Measurements from ENCODE around the gene SP5.
"Not testable (repeated sequence)": the region's sequence is repeated elsewhere in the genome, so short reads cannot be mapped to it uniquely, and the experiment has no call there.

SP5 gene

DNA sequence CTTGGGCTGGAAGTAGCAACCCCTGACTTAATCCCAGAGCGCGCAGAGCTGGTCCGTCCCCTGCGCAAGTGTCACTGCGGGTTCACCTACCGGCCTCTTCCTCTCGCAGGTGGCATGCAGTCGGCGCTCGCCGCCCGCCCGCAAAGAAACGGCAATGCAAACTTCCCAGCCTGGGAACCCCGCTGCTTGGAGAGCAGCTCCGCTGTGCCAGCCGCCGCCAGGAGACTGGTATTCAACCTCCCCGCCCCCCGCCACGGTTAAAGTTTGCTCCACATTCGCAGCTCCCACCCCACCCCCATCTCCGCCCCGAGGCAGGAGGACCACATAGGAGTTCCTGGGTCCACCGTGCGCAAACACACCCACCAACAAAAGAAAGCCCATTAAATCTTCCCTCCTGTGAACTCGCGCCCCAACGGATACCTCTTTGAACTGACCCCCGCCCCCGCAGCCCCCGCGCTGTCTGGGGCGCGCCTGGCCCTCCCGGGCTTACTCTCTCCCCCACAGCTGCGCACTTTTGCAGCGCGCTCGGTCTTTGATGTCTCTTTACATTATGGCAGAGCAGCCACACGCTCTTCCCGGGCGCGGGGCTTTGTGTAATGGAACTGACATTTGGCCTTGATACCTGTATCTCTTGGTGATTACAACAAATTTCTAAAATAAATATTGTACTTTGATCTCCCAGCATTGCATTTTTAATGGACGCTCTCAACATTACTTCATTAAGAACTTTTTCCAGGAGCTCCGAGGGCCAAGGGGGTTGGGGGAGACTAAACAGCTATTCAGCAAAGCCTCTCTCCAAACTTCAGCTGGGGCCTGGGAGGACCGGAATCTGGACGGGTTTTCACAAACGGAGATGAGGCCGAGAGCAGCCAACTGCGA is 3.1 kb upstream of the SP5 start:
- no peak for DNase-seq

DNA sequence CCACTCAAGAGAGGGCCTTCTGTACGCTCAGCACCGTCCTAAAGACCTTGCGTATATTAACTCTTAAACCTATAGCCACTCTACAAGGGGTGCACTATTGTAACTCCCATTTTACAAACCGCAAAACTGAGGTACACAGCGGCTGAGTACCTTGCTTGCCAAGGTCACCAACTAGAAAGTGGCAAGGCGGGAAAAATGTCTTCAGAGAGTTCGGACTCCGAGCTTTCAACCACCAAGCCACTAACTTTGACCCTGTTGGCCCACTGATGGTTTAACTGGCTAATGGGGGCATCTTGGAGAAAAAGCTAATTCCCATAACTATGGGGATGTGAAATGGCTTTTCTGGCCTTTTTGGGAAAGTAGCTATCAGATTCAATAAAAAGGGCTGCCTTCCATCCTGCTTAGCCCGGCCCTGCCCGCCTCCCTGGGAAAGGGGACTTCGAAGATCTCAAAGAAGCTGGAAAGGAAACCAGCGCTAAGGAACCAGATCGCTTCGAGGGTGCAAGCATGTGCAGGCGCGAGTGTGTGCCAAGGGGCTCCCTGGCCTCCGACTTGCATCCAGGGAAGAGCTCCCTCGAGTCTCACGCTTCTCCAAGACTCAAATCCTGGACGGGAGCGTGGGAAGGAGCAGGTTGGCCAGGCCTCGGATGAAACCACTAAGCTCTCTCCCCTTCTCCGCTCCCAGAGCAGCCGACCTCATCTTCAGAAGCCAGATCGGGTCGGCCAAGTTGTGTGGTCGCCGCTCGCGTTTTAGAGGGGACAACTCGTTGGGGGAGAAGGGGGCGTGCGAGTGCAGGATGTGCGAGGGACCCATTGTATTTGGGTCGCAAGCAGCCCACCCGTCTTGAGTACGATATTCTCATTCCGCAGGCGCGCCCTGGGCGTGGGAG is 2.2 kb upstream of the SP5 start:
- no peak for DNase-seq

DNA sequence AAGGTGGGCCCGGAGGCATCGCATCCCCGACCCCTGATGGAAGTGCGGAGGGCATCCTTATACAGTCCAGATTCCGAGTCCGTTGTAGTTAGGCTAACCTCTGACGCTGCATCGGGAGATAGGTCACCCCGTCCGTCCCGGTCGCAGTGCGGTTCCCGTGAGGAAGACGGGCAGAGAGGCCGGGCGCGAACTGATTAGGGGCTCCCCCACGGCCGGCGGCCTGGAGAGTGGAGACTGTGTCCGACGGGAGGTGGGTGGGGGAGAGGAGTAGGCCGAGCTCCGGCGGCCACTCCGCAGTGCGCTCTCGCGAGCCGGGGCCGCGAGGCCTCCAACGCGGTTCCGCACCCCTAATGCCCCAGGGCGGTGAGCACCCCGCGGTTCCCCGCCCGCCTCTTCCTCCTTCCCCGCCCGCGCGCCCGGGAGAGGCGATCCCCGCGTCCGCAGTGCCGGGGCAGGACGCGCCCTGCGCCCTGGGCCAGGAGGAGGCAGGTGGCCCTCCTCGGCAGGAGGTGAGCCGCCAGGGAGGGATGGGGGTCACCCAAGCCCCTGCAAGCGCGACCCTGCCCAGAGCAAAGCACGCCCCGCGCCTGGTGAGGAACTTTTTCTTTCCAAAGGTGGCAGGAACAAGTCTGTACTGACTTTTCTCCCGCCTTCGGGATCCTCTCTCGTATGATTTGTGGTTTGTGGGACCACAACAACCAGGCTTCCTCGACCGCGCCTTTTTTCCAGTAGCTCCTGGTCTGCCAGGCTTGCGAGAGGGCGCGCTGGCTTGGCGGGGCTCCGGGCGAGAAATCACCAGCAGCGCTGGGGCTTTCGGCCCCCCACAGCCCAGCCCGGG is 1.4 kb upstream of the SP5 start:
- DNase-seq, result no peak

DNA sequence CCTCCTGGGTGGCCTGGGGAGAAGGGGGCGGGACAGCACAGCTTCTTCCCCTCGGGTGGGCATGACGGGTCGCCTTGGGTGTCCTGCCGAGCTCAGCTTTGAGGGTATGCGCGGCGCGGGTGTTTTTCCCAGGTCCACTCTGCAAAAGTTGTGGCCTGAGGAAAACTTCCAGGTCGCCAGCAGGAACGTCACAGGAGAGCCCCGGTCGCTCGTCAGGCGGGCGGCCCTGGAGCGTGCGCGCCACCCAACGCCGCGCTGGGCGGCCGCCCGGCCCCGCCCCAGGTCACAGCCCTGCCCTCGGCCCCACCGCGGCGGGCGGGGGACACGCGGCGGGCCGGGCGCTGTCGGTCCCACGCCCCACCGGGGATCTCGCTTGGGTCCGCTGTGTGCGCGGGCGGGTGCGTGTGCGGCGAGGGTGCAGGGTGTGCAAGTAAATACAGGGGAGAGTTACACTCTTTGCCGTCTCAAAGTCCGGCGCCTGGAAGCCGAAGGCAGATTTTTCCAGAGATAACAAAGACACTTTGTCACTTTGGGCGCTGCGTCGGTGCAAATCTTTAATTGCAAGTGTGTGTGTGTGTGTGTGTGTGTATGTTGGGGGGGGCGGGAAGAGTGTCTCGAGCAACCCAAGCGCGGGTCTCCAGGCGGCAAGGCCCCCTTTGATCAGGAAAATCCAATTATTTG is 616 bp upstream of the SP5 start:
- no peak for DNase-seq

DNA sequence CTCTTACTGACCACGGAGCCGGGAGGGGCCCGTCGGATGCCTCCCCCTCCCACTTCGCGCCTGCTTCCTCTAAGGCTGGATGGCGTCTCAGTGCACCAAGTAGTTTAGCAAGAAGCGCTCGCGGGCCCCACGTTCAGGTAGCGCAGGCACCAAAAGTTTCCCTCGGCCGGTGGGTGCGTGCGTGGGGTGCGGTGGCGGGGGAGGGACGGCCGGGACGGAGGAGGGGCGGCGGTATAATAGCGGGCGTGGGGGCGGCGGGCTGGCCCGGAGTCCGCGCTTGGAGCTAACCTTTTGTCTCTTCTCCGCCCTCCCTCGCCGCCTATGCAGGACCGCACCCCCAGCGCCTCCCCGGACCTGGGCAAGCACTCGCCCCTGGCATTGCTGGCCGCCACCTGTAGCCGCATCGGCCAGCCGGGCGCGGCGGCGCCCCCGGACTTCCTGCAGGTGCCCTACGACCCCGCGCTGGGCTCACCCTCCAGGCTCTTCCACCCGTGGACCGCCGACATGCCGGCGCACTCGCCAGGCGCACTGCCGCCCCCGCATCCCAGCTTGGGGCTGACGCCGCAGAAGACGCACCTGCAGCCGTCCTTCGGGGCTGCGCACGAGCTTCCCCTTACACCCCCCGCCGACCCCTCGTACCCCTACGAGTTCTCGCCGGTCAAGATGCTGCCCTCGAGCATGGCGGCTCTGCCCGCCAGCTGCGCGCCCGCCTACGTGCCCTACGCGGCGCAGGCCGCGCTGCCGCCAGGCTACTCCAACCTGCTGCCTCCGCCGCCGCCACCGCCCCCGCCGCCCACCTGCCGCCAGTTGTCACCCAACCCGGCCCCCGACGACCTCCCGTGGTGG is 1.0 kb downstream of the SP5 start:
- no peak for DNase-seq

DNA sequence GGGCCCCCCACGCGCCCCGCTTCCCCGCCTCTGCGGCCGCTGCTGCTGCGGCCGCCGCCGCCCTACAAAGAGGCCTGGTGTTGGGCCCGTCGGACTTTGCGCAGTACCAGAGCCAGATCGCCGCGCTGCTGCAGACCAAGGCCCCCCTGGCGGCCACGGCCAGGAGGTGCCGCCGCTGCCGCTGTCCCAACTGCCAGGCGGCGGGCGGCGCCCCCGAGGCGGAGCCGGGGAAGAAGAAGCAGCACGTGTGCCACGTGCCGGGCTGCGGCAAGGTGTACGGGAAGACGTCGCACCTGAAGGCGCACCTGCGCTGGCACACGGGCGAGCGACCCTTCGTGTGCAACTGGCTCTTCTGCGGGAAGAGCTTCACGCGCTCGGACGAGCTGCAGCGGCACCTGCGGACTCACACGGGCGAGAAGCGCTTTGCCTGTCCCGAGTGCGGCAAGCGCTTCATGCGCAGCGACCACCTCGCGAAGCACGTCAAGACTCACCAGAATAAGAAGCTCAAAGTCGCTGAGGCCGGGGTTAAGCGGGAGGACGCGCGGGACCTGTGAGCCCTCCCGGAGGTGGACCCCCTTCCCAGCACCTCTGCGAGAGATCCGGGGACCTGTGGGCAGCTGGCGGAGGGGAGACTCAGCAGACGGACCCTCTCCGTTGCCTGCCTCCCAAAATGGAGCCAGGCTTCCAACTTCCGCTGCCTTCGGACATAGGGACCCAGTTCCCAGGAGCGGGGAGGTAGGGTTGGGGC is 1.9 kb downstream of the SP5 start:
- peak in 1 of 14 donors; percentile 17 for DNase-seq

DNA sequence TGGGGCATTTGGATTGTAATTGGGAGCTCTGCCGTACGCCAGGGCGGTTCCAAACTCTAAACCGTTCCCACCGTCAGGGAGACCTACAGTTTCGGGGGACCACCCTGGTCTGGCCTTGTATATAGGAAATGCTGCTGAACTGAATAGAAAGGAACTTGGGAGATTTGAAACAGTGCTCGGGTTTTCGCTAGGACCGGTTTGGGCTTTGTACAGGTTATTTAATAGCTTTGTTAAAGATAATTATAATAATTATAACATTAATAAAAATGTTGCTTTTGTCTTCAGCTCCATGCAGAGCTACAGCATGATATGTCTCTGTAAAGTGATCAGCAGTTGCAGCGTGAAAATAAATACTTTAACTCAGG is 2.4 kb downstream of the SP5 start:
- DNase-seq, result no peak

DNA sequence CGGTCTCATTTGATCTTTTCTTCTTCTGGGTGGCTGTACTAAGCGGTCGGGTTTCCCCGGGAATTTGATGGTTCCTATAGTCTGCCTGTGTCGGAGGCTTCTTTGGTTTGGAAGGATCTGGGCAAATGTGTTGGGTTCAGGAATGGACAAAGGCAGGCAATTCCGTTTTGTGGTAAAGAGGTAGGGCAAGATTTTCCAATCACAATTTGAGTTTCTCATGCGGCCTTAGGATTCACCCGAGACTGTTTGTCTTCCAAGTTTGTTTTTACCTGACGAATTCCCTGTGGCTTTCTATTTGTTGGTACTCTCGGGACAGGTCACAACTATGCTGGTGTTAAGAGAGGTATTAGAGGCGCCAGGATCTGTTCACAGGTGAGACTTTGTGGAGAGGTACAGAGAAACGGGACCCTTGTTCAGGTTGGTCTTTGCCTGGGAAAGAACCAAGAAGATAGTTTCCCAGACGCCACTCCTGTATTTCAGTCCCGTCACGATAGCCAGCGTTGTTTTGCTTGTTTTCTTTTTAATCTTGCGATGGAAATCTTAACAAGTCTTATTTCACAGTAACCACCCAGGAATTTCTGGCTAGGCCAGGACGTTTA is 3.0 kb downstream of the SP5 start:
- DNase-seq, result no peak

DNA sequence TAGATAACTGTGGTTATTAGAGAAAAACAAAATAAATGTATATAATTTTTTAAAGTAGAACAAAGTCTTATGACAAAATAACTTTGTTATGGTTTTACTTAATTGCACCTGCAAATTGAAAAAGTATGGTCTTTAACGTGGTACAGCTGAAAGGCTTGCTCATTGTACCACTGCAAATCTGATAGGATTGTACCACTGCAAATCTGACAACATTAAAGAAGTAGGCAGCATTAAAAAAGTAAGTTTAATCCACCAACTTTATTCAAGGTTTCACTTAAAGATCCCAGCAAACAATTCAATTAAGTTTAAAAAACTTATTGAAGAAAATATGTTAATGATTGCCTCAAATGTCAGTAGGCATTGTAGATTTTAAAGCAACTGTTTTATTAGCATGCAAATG is 4.7 kb downstream of the SP5 start:
- no peak for DNase-seq

DNA sequence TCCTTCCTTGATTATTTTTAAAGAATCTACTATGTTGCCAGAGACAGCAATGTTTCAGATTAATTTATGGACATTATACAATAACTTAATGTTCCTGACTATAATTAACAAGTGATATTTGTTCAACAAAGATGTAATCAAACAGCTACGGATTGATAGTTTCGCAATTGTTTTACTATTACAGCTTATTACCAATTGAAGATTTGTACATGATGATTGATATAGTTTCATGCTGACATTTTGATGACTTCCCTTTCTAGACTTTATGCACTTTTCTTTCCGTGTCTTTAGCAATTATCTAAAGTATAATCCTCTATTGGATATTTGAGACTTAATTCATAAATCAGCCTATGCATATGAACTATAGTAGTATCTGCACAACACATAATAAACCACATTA is 6.5 kb downstream of the SP5 start:
- no peak for DNase-seq

DNA sequence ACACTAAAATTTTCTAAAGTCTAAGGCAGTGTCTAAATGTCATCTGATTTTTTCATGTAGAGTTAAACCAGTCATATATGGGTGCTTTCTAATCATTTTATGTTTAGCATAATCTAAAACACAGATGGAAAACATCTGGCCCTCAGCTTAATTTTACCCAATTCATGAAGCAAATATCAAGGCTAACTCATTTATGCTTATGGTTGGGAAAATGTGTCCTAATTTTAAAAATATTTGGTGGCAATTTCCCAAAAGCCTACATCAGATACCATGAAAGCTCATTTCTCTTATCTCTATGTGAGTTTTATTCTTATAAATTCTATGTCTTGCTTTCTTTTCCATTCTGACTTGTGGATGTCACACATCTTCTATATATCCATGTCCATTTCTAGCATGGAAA is 7.2 kb downstream of the SP5 start:
- DNase-seq, result no peak

DNA sequence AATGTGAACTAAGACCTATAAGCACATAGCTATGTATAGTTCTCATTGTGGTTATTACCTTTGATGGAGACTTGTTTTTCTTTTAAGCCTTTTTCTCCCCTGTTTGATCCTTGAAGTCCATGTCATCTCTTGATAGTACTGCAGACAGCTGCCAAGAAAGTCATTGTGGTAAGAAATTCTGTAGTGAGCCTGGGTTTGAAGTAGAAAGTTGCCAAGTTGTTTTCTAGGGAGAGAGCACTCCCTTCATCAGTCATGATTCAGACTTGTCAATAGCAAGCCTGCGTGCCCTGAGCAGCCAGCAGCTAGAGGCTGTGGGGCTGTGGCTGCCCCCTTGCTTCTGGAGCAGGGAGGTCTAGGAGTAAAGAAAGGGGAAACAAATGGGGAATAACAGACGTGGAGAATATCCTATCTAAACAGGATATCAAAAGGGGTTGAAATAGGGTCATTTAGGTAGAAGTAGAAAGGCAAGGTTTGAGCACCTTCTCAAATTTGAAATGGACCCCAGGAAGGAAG is 8.4 kb downstream of the SP5 start:
- no peak for DNase-seq

DNA sequence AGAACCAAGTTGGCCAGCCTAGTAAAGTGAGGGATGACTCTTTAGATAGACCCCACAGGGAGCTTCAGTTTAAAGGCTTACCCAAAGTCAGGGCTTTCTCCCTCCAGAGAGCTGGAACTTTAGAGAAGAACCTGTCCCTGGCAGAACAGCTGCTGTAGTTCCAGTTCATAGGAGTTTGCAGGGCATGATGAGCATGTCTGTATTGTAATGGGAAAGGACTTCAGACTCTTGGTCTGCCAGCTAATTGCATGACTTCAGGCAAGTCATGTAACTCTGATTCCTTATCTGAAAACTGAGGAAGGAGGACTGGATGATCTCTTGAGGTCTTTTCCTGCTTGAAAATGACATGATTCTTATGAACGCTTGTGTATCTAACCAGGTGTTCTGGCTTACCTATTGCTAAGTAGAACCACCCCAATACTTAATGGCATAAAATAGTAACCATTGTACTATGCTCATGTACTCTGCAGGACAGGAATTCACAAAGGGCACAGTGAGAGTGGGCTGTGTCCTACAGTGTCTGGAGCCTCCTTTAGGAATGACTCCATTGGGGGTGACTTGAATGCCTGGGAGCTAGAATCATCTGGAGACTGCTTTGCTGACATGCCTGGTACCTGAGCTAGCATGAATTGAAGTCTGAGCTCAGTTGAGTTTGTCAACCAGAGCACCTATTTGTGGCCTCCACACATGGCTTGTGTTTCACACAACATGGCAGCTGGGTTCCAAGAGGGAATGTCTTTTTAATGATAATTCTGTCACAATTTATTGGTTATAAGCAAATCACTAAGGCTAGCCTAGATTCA is 18.9 kb downstream of the SP5 start:
- DNase-seq, result no peak

DNA sequence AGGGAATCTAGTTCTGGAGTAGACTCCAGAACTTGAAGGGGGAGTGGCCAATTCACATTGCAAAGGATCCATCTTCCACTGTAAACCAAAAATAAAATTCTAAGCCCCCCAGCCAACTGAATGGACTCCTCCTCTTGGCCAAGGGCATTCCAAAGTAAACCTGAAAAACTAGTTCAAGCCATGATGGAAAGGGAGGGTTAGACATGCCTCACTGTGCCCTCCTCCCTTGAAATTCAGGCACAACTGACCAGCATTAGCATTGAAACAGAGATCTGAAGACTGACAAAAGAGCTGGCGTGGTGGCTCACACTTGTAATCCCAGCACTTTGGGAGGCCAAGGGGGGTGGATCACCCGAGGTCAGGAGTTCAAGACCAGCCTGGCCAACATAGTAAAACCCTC is 19.5 kb downstream of the SP5 start:
- not testable (repeated sequence) for DNase-seq

DNA sequence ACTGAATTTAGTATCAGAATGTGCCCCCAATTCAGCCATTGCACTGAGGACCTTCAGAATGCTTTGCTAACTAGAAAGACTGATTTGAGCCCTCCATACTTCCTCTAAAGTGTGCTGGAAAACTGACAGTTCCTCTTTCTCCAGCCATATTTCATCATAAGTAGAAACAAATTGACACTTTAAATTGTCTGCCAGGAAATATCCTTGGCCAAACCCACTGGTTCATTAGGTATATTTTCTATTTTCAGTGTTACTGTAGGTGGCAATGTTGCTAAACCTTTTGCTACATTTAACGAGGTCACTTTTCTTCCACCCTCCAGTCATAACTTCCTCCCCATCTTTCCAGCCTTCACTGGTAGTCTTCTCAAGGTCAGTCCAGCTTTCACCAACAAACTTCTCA is 21.5 kb downstream of the SP5 start:
- DNase-seq, result no peak

DNA sequence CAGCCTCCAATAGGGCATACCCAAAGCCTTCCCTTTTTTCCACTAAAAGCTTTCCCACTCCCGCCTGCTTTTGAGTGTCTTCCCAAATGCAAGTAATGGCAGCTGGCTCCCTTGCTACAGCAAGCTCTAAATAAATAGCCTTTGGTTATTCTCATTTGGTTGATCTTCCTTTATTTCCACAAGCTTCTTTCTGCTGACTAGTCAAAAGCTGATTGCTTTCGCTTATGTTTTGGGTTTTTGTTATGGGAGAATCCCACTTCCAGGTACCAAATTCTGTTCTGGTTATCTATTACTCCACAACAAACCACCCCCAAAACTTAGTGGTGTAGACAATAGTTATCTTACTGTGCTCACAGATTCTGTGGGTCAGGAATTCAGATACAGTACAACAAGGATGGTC is 22.3 kb downstream of the SP5 start:
- no peak for DNase-seq

DNA sequence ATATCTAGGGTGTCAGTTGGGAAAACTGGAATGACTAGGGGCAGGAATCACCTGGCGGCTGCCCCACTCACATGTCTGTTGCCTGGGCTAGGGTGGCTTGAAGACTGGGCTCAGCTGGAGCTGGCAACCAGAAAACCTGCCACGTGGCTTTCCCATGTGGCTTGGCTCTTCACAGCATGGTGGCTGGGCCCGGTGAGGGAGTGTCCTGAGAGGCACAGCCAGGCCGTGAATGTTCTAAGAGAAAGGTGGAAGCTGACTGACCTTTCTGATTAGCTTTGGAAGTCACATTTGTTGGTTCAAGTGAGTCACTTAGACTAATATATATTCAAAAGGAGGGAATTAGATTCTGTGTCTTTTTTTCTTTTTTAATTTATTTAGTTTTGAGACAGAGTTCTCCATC is 22.7 kb downstream of the SP5 start:
- DNase-seq, result no peak

DNA sequence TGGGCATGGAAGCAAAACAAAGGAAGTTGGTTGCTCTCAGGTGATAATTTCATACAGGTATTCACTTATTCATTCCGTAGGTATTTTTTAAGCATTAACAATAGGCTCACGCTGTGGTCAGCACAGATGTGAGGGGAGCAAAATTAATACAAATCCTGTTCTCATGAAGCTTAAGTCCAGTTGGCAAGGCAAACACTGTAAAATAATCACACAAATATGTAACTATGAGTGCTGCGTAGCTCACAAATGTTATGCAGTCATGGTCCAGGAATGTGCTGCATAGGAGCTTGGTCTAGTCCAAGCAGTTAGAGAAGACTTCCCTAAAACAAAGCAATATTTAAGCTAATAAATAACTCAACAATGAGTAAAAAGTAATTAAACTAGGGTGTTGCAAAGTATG is 23.9 kb downstream of the SP5 start:
- no peak for DNase-seq

DNA sequence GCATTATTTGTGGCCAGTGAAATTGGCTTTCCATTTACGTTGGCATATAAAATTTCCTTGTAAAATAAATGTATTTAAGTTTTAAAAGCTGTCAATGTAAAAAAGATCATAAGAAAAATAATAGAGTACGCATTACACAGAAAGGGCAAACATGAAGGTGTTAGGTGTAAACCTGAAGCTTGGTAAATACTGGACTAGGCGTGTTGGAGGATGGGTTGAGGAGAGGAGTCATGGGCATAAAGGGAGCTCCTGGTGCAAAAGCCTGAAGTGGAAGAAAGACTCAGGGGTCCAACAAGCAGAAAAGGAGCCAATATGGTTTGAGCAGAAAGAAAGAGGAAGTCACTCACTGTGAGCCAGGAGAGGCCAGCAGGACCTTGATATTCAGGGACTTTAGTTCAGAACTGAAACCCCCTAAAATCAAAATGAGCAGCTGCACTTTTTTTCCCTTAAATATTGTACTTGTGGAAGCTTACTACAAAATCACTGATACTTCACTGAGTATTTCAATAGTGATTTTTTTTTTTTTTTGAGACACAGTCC is 24.4 kb downstream of the SP5 start:
- no peak for DNase-seq

Data from C1 segment of cervical spinal cord (tissue), 14 donors.